OCI-LY7 (cell line): Measurements from ENCODE around the gene SMIM11. TPM values are rescaled to one million over a fixed set of nuclear protein-coding genes. Genes with fewer than 3 reads are reported as not detected.
"Not testable (repeated sequence)": the region's sequence is repeated elsewhere in the genome, so short reads cannot be mapped to it uniquely, and the experiment has no call there.

Experiments
- Bru-seq: library from RNA; stranded (reverse); fragments of 400-500 nt; gene quantifications from one replicate; lab custom pipeline; 2021; lab: Mats Ljungman, UMichigan
- BruChase-seq, 2 experiments: library from RNA; stranded (reverse); fragments of 400-500 nt; gene quantifications; one replicate each; lab custom pipeline; 2021; lab: Mats Ljungman, UMichigan
- BruUV-seq: library from RNA; stranded (reverse); fragments of 400-500 nt; replicated peaks from 2 replicates; lab custom pipeline; 2021; lab: Mats Ljungman, UMichigan
- CTCF ChIA-PET: fragments of 300-600 bp; sonication (Branson Sonifier 250); formaldehyde crosslinking; loops from one replicate; lab custom pipeline; 2022; ENCODE audit warnings: antibody characterized with exemption; ENCODE audit not compliant: unreplicated experiment; lab: Charles Lee
- POLR2A ChIA-PET: fragments of 300-600 bp; sonication (Branson Sonifier 250); formaldehyde crosslinking; loops from one replicate; lab custom pipeline; 2022; ENCODE audit warnings: antibody characterized with exemption; lab: Charles Lee
- DNase-seq: peaks from one replicate; pipeline ENCODE4 v3.0.0-alpha.2; 2015; ENCODE audit warnings: low spot score
- H2AFZ ChIP-seq: fragments of 200-600 bp; sonication (generic), shearing (Covaris generic); 2 replicates; pipeline ENCODE4 v1.6.1; 2014; ENCODE audit warnings: mild to moderate bottlenecking, antibody characterized with exemption, low read length, moderate library complexity
- H3K27ac ChIP-seq: fragments of 200-600 bp; sonication (generic); 2 replicates; pipeline ENCODE4 v1.5.1; 2014; ENCODE audit warnings: mixed run types, low read depth, mild to moderate bottlenecking, moderate library complexity, low read length, inconsistent platforms; ENCODE audit not compliant: poor library complexity, severe bottlenecking
- H3K36me3 ChIP-seq: fragments of 200-600 bp; sonication (generic); 2 replicates; pipeline ENCODE4 v1.6.1; 2014; ENCODE audit warnings: mild to moderate bottlenecking, antibody characterized with exemption, low read length, moderate library complexity, mixed read lengths; ENCODE audit not compliant: insufficient read depth
- H3K4me1 ChIP-seq: fragments of 200-600 bp; sonication (generic); 2 replicates; pipeline ENCODE4 v1.5.1; 2014; ENCODE audit warnings: mild to moderate bottlenecking, low read length; ENCODE audit not compliant: insufficient read depth, poor library complexity, severe bottlenecking
- H3K4me2 ChIP-seq: fragments of 200-600 bp; sonication (generic); 2 replicates; pipeline ENCODE4 v1.6.1; 2014; ENCODE audit warnings: mild to moderate bottlenecking, low read length
- H3K4me3 ChIP-seq: fragments of 200-600 bp; sonication (generic); 2 replicates; pipeline ENCODE4 v1.5.1; 2014; ENCODE audit warnings: mild to moderate bottlenecking, low read depth, low read length; ENCODE audit not compliant: poor library complexity, severe bottlenecking
- H3K79me2 ChIP-seq: fragments of 200-600 bp; sonication (generic); 2 replicates; pipeline ENCODE4 v1.6.1; 2016; ENCODE audit warnings: low read depth, mild to moderate bottlenecking, low read length, moderate library complexity, mixed read lengths; ENCODE audit not compliant: insufficient read depth
- H3K9me2 ChIP-seq: fragments of 200-600 bp; sonication (generic); 2 replicates; pipeline ENCODE4 v1.6.1; 2016; ENCODE audit warnings: mild to moderate bottlenecking, low read length, mixed read lengths; ENCODE audit not compliant: insufficient read depth
- H3K9me3 ChIP-seq: fragments of 200-600 bp; sonication (generic); 2 replicates; pipeline ENCODE4 v1.6.1; 2014; ENCODE audit warnings: mild to moderate bottlenecking, mixed run types, low read length, mixed read lengths
- H4K20me1 ChIP-seq: fragments of 200-600 bp; sonication (generic); 2 replicates; pipeline ENCODE4 v1.6.1; 2014; ENCODE audit warnings: mild to moderate bottlenecking, antibody characterized with exemption, low read length, moderate library complexity, mixed read lengths; ENCODE audit not compliant: insufficient read depth
- CTCF ChIP-seq: fragments of 200-600 bp; sonication (generic); conservative IDR thresholded peaks from 2 replicates; pipeline ENCODE4 v1.5.1; 2014; ENCODE audit warnings: mild to moderate bottlenecking, antibody characterized with exemption, low read length, moderate library complexity, mixed read lengths
- EZH2phosphoT487 ChIP-seq: fragments of 200-600 bp; sonication (generic); IDR thresholded peaks from 2 replicates; pipeline ENCODE4 v1.6.1; 2018; ENCODE audit warnings: low read depth, borderline replicate concordance, mild to moderate bottlenecking, mixed run types, antibody characterized with exemption, low read length, moderate library complexity, mixed read lengths
- intact Hi-C: fragments of 100-400 bp; cut with micrococcal nuclease; formaldehyde crosslinking; loops from one replicate; pipeline ENCODE4 v1.10.0; 2022; ENCODE audit not compliant: unreplicated experiment
- long read RNA-seq: library from polyadenylated mRNA; stranded (forward); transcript quantifications from one replicate; pipeline ENCODE4 v2.0.0, GENCODE V29; 2022
- total RNA-seq, 2 experiments: library from RNA; depleted of rRNA in 1 of 2; stranded (reverse); fragments of >200 nt in 1 of 2; shearing (Covaris generic) in 1 of 2; gene quantifications; 2 replicates each; pipeline ENCODE4 v1.2.3, GENCODE V29; 2014 to 2022

The SMIM11 gene
- total RNA-seq (2014; rRNA removed; shearing (Covaris generic)): 3.6 and 3.8 TPM in 2 replicates
- total RNA-seq (2022): 6.1 and 7.7 TPM in 2 replicates
- percentile 5 among the genes with signal in this experiment for Bru-seq, nascent RNA
- percentile 12 among the genes with signal in this experiment for BruChase-seq, experiment 1, labeled RNA remaining after a 6-hour chase
- BruChase-seq, experiment 2, labeled RNA remaining after a 2-hour chase: percentile 8 among the genes with signal in this experiment
- long read RNA-seq, transcript SMIM11A-201 (4 exons, 850 nt): major isoform, 17 of 23 reads
- long read RNA-seq, partial matches to known transcripts: 2 of 23 reads
- long read RNA-seq, other reads (novel, unspliced or antisense): 2 of 23 reads

- H3K9me3 ChIP-seq, DNase-seq, CTCF ChIA-PET, H3K4me1 ChIP-seq, H3K79me2 ChIP-seq, H3K9me2 ChIP-seq, H3K27ac ChIP-seq, H3K36me3 ChIP-seq, BruUV-seq, H3K4me2 ChIP-seq, intact Hi-C loops, H4K20me1 ChIP-seq, H3K4me3 ChIP-seq, POLR2A ChIA-PET, H2AFZ ChIP-seq: not testable (repeated sequence)
These were observed at the start of gene SMIM11 for GRCh38 chr21:34374940-34375618. Gene SMIM11 (plus strand): TSS chr21:34375507. CDS start chr21:34379505, 3,998 bp downstream.

- H3K79me2 ChIP-seq: no peaks in the 10 kb centered on the region
- no peak overlapping the region for H3K27ac ChIP-seq
- no peaks in the 10 kb centered on the region for H4K20me1 ChIP-seq
- no peak for DNase-seq
- H3K4me3 ChIP-seq: no peak overlapping the region
- POLR2A ChIA-PET: interaction anchor here (0.6 kb wide), 1 partner anchor 9 kb away, joined by 3 read pairs; no protein-coding TSS in a partner anchor
- H2AFZ ChIP-seq: no peak overlapping the region
- intact Hi-C loops: no loop called here
- TF ChIP-seq CTCF (no peak), EZH2phosphoT487 (no peak)
- no peak overlapping the region for H3K4me2 ChIP-seq
- H3K9me2 ChIP-seq: no peaks in the 10 kb centered on the region
- no peaks in the 10 kb centered on the region for H3K36me3 ChIP-seq
- no peaks in the 10 kb centered on the region for H3K9me3 ChIP-seq
- BruUV-seq: no TSS peak
- CTCF ChIA-PET: interaction anchor here (0.5 kb wide), 1 partner anchor 336 kb away, joined by 3 read pairs; no protein-coding TSS in a partner anchor
- H3K4me1 ChIP-seq: no peaks in the 10 kb centered on the region
These were observed 45.3 kb upstream of the SMIM11 start for GRCh38 chr21:34330055-34330454.

- no peak overlapping the region for H2AFZ ChIP-seq
- no peak for TF ChIP-seq EZH2phosphoT487
- TF ChIP-seq CTCF: no peak
- no peaks in the 10 kb centered on the region for H4K20me1 ChIP-seq
- no peaks in the 10 kb centered on the region for H3K36me3 ChIP-seq
- no peak overlapping the region for H3K27ac ChIP-seq
- no peaks in the 10 kb centered on the region for H3K4me1 ChIP-seq
- no peaks in the 10 kb centered on the region for H3K79me2 ChIP-seq
- H3K4me3 ChIP-seq: no peak overlapping the region
- intact Hi-C loops: no loop called here
- H3K9me3 ChIP-seq: no peaks in the 10 kb centered on the region
- DNase-seq: no peak
- POLR2A ChIA-PET: no interaction called here
- no TSS peak for BruUV-seq
- CTCF ChIA-PET: no interaction called here
- H3K9me2 ChIP-seq: no peaks in the 10 kb centered on the region
- no peak overlapping the region for H3K4me2 ChIP-seq
These were observed 43.6 kb upstream of the SMIM11 start for GRCh38 chr21:34331726-34332125.
